HK-2 (cell line): ENCODE measurements around the gene POLR3A.

Experiments used
- DNase-seq: peaks from one replicate; pipeline ENCODE4 v3.0.0-alpha.2; 2018; ENCODE audit not compliant: unreplicated experiment

Gene POLR3A

DNA sequence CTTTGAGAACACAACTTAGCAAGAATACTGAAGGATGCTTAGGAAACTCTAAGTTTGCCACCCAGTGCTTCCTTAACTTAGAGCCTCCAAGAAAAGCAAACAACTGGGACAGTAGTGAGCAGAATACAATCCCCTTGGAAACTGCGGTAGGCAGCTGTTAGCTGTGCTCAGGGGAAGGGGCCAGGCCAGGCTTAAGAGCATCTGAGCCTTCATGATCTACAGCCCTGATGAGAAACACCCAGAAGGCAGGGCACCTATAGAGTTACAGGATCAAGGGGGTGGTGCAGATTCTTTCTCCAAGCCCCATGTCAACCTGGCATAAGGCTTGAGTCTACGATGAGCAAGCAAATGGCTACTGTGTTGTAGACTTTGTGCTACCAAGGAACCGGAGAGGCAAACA lies 51.4 kb downstream of the POLR3A start:
- DNase-seq: no peak

DNA sequence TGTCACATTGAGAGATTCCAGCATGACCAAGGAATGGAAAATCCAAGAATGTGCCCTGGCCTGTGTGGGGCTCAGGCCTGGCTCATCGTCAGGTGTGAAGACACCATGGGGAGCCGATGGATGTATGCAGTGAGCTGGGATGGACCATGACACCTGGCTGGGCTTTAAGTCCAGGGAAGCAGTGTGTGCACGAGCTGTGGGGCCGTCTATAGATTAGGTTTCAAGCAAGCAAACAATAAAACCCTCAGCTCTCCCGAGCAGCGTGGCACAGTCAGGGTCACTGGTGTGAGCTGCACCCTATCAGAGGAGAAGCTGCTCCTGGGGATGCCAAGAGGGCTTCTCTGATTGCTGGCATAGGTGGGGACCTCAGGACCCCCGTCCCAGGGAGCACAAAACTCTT lies 52.3 kb downstream of the POLR3A start:
- no peak for DNase-seq

DNA sequence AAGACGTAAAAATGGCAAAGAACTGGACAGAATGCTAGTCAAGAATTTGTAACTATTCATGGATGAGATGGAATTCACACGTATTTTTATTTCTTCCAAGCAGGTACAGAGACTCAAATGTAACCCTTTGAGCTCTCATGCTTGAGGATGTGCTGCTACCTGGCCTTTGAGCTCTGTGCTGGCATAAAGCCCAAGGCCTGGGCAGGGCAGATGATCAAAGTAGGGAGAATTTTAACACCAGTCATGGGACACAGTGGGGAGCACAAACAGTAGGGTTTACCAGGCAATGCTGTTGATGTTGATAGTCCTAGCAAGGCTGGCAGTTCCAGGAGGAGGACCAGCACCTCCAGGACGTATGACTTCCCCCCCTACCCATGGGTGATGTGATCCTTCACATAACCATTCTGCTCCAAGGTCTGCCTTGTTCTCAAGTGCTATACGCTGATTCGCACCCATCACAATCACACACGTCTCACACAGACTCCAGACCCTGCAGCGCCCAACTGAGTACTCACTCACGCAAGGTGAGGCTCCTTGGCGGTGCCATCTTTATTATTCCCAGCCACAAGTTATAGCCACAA lies 54.1 kb downstream of the POLR3A start:
- DNase-seq: no peak

DNA sequence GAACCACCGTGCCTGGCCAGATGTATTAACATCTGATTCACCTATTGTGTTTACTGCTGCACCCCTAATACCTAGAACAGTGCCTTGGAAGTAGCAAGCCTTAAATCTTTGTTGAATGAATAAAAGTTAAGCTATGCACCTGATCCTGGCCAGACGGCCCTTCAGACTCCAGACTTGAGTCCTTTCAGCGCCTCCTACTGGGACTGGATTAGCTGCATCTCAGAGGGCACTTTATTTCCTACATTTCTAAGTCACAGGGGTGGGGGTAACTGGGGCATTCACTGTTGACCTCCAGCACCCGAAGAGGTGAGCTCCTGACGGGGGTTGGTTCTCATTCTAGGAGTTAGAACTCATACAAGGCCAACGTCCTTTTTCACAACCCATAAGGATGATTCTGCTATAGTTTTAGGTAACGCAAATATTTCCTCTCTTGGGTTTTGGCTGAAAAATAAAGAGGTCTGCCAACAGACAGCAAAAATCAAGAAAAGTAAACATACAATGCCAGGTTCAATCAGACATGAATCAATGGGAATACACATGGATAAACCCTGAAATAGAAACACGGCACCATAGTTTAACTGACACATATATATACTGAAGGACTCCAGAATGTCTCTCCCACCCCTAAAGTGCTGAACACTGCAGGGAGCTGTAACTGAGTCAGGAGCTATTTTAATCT lies 54.8 kb downstream of the POLR3A start:
- no peak for DNase-seq

DNA sequence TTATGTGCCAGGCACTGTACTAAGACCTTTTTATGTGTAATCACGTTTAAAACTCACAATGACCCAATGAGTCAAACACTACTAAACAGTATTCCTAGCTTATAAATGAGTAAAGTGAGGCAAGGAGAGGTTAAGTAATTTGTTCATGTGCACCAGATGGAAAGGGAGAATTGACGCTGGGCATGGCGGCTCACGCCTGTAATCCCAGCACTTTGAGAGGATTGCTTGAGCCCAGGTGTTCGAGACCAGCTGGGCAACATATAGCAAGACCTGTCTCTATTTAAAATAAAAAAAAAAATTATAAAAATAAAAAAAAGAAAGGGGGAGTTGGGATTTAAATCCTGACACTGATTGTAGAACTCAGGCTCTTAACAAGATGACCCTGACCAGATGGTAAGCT lies 56.0 kb downstream of the POLR3A start:
- no peak for DNase-seq

DNA sequence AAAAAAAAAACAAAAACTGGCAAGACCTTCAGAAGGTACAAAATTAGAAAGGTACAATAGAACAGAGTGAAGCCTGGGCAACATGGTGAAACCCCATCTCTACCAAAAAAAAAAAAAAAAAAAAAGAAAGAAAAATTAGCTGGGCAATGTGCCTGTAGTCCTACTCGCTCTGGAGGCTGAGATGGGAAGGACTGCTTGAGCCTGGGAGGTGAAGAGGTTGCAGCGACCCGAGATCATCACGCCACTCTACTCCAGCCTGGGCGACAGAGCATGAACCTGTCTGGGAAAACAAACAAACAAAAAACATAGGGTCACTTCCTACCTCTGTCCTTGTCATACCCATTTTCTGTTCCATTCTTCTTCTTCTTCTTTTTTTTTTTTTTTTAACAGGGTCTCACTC lies 57.2 kb downstream of the POLR3A start:
- DNase-seq: no peak

DNA sequence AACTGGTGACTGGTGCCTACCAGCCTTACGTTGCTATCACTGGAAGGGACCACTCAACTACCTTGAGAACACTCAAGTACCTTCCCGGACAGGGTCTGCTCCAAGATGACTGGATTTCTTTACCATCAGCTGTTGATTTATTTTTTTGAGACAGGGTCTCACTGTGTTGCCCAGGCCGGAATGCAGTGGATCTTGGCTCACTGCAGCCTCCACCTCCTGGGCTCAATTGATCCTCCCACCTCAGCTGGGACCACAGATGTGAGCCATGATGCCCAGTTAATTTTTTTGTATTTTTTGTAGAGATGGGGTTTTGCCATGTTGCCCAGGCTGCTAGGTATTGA lies 57.5 kb downstream of the POLR3A start:
- DNase-seq: no peak

DNA sequence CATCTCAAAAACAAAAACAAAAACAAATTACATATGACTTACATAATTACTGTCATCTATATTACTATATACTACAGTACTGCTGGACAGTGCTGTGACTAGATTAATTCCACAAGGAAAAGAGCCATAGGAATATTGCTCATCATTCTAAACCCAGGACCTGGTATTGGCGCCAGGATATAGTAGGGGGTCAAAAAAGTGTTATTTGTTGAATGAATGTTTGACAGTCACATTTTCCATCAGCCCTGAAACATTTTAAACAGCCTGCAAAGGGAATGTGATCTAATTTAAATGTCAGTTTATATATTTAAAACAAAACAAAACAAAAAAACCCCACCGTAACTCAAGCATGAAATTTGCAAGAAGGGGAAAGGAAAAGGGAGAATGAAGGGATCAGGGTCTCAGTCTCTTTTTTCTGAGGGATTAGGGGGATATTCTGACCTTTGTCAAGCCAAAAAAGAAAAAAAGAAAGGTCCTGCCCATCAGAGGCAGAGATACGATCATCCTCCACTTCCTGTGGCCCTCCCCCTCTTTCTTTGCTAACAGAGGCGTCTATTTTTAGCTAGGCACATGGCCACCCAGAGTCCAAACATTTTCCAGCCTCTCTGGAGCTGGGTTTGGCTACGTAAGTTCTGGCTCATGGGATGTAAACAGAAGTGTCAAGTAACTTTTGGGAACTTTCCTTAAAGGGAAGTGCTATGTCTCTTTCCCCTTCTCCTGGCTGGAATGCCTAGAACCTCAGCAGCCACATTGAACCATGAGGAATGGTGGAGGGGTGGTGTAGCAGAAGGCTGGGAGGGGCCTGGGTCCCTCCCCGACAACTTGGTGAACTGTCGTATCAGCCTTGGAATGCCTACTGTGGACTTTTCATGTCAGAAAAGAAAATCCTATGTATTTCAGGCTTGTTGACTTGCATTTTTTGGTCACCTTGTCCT lies 58.2 kb downstream of the POLR3A start:
- peak; percentile 37 for DNase-seq

DNA sequence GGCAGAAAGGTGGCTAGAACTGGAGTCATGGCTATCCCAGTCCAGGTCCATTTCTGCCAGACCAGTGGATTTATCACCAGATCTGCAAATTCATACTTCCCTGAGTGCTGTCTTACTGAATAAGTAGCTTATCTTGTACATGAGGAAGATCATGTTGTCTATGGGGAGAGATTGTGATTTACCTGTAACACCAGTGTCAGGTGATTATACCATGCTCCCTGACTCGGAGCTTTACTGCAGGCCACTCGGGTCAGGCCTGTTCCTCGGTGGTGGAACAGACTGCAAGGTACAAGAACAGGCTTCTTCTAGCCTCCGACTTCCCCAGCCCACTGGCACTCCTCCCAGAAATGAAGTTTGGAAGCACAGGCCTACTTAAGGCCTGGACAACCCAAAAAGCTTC lies 60.2 kb downstream of the POLR3A start:
- no peak for DNase-seq

DNA sequence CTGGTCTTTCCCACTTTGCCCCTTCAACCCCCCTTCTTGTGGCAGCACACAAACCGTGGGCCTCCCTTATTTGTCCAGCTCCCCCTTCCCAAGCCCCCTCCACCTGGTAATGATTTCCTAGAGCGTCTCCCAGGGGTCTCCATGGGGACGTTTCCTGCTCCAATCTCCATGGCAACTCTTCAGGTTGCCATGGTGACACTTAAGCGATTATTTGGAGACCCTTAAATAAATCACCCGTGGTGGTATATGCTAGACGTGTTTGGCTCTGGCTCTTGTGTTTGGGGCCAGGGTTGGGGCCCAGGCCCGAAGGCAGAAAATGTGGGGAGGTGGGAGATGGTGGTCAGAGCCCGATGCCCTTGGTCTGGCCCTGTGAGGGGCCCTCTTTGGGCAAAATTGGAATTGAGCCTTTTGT lies 61.7 kb downstream of the POLR3A start:
- DNase-seq: no peak

DNA sequence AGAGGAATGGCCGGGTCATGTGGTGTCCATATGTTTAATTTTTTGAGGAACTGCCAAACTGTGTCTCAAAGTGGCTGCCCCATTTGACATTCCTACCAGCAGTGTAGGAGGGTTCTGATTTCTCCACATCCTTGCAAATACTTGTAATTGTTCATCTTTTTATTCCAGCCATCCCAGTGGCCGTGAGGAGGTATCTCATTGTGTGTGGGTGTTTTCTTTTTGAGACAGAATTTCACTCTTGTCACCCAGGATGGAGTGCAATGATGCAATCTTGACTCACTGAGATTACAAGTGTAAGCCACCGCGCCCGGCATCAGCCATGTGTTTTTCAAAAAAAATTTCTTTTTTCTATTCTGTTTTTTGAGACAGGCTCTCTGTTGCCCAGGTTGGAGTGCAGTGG lies 64.0 kb downstream of the POLR3A start:
- no peak for DNase-seq

DNA sequence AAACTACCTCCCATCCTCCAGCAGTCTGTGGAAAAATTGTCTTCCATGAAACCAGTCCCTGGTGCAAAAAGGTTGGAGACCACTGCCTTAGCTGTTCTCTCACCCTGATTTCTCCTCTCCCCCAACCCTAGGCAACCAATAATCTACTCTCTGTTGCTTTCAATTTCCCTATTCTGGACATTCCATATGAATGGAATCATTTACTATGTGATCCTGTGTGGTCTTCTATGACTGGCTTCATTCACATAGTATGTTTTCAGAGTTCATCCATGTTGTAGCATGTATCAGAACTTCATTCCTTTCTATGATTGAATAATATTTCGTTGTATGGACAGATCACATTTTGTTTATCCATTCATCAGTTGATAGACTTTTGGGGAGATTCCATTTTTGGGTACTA lies 64.5 kb downstream of the POLR3A start:
- DNase-seq: no peak

DNA sequence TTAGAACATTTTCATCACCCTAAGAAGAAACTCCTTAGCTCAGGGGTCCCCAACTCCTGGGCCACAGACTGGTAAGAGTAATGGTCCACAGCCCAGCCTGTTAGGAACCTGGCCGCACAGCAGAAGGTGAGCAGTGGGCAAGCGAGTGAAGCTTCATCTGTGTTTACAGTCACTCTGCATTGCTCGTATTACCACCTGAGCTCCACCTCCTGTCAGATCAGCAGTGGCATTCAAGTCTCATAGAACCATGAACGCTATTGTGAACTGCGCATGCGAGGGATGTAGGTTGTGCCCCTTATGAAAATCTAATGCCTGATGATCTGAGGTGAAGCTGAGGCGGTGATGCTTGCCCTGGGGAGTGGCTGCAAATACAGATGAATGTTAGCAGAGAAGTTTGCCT lies 65.4 kb downstream of the POLR3A start:
- no peak for DNase-seq

DNA sequence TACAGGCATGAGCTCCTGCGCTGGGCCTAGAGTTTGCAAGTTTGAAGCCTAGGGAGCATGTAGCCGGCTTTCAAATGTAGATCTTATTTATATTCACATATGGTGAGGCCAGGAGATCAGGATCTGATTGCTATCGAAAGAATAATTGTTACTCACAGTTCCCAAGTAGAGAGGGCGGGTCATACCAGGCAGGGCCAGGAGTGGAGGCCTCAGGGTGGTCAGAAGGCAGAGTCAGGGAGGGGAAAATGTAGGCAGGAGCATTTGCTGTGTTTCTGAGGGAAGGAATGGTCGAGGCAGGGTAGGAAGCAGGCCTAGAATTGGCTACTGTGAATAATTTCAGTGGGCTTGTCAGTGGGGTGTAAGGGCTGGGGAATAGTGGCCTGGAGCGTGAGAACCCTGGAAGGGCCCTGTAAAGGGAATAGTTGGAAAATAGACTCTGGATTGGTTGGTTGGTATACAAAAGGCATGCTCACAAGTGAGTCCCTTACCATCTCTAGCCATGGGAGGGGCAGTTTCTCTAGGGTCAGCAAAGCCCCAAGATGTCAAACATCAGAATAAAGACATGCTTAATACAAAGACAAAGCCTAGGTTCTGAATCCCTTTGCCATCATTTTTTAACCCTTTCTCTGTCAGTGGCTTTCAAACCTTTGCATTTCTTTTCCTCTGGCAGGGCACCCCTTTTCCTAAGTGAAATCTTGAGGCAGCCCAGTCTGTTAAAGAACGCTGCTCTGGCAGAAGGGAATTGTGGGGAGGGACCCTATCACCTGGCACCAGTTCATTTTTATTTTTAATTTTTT lies 66.8 kb downstream of the POLR3A start:
- no peak for DNase-seq

DNA sequence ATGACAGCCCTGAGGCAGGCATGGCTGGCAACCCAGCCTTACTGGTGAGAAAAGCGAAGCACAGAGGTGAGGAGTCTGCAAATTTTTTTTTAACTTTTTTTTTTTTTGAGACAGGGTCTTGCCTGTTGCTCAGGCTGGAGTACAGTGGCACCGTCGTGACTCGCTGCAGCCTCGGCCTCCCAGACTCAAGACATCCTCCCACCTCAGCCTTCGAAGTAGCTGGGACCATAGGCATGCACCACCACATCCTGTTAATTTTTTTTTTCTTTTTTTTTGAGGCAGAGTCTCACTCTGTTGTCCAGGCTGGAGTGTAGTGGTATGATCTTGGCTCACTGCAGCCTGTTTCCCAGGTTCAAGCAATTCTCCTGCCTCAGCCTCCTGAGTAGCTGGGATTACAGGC lies 67.6 kb downstream of the POLR3A start:
- DNase-seq: no peak

DNA sequence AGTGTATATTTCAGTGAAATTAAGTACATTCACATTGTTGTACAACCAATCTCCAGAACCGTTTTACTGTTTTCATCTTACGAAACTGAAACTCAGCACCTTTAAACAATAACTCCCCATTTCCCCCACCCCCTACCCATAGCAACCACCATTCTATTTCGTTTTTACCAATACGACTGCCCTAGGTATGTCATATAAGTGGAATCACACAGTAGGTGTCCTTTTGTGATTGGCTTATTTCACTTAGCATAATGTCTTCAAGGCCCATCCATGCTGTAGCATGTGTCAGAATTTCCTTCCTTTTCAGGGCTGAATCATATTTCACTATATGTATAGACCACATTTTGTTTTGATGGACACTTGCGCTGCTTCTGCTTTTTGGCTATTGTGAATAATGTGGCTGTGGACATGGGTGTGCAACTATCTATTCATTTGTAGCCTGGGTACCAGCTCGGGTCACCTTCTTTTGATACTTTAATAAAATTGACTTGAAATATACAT lies 68.4 kb downstream of the POLR3A start:
- no peak for DNase-seq

DNA sequence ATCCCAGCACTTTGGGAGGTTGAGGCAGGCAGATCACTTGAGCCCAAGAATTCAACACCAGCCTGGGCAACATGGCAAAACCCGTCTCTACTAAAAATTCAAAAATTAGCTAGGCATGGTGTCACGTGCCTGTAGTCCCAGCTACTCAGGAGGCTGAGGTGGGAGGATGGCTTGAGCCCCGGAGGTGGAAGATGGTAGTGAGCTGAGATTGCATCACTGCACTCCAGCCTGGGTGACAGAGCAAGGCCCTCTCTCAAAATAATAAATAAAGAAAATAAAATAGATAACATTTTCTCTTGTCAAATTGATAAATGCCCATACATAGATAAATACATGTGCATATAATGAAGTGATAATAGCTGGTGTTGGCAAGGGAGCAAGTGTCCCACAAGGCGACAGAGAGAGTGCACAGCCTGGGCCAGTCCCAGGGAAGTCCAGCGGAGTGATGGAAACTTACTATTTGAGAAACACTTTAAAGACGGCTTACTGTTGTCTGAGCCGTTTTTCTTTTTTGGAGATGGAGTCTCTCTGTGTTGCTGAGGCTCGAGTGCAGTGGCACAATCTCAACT lies 69.3 kb downstream of the POLR3A start:
- no peak for DNase-seq

DNA sequence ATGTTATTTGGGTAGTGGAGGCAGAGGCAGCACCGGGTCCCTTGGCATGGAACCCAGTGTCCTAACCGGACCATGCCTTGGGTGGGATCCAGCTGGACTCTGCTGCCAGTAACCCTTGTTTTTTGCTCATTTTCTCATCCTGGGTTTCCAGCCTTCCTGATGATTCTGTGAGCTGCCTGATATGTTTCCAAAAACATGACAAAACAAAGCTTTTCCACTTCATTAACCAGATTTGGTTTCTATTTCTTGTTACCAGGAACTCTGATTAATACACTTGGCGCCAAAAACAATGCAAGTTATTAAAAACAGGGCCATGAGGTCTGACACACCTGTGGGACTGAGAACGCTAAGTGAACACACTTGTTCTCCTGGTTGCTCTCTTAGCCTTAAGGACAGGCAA lies 69.9 kb downstream of the POLR3A start:
- no peak for DNase-seq

DNA sequence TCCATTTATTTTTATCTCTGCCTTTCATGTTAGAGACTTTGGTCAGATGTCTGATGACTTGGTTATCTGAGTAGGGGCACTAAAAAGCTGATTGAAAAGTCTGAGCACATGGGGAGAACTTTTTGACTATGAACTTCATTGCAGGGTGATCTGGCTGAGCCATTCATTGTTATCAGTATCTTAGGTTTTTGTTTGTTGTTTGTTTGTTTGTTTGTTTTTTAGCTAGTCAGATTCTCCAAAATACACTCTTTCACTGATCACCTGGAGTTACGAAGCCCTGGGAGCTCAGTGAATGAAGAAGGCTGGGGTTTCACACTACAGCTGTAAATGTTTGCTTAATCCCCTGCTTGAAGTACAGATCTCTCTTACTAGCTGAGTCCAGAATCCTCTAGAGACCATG lies 74.2 kb downstream of the POLR3A start:
- no peak for DNase-seq

DNA sequence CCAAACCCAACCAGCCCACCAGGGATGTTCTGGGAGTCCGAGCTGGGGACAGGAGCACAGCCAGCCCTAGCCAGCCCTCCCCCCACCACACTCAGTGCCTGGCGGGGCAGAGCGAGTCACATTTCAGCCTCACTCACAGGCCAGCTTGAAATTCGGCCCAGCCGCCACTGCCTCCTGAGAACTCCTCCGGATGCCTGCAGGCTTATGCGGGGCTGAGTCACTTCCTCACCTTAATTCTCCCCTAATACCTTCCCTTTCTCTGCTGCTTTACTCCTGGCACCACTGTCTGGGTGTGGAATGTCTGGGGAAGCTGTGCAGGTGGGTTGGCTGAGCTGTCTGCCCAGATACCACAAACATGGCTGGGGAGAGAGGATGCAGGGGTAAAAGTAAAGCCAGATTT lies 80.1 kb downstream of the POLR3A start:
- peak; percentile 92 for DNase-seq

DNA sequence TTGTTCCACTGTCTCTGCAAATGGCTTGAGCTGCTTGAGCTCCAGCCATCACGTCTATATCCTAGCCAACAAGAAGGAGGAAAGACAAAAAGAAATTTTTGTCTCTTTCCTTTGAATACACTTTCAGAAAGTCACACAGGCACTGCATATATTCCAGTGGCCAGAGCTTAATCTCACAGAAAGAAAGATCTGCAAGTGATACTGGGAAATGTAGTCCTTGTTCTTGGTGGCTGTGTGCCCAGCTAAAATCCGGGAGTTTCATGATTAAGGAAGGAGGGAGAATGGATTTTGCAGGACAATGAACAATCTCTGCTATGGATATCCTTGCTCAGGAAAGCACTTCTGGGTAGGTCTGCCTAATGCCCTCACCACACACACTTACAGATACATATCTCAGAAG lies 83.2 kb downstream of the POLR3A start:
- no peak for DNase-seq

DNA sequence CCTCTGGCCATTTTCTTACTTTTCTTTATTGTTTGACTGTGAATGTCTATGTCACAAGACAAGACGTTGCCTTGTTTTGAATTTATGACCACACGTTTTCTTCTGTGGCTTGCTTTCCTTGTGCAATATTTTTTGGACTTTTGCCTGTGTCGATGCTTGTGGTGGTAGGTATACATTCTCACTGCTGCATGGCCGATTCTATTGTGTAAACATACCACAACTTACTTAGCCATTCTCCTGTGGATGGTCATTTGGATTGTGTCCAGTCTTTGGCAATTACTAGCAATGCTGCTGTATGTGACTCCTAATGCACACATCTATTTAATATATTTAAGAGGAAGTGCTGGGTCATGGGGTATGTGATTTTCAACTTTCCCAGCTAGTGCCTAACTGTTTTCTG lies 84.8 kb downstream of the POLR3A start:
- no peak for DNase-seq
